ENCODE results near the gene LBHD2. TPM values are rescaled to one million over a fixed set of nuclear protein-coding genes. Genes with fewer than 3 reads are reported as not detected.

The LBHD2 gene
- total and polyA plus RNA-seq, 10 donors: 0.52 to 0.55 TPM; not detected in 8

DNA sequence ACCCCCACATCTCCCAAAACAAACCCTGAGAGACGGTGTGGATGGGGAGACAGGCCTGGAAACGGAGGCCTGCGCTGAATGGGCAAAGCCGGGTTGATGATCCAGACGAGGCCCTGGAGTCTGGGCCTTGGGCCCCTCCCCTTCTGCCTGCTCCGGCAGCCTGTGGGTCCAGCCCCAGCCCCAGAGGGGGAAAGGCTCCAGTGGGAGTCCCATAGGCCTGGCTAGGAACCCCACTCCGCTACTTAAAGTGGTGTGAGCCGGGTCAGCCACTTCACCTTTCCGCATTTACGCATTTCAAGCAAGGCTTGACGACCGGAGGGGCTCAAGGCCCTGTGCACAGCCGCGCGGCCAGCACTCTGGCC is 38.6 kb downstream of the LBHD2 start:
- Histone ChIP-seq H3K27ac (peak overlapping the region; percentile 72 to 99 (median 94)), H3K27me3 (replicated peaks in 1 of 7) (peaks cover 0 to 40% (median 18%) of the 10 kb centered on the region in 7 donors), H3K4me1 (peaks cover 39 to 96% (median 83%) of the 10 kb centered on the region in 6 donors), H3K36me3 (peaks cover 0 to 19% (median 2%) of the 10 kb centered on the region in 6 donors), H3K4me3 (peak overlapping the region; percentile 48 to 77 (median 64)), H3K9me3 (no peaks in the 10 kb centered on the region)
- intact Hi-C loops (cut with DNase I; ENCODE audit: low total_unique reads): no loop called here
- WGBS, 5 donors: 6 to 11% (median 7%) methylated on average over 13 to 15 of the region's 15 CpGs
- TF ChIP-seq POLR2A (IDR thresholded peaks at IDR 0.05) (no peak), POLR2AphosphoS5 (IDR thresholded peaks at IDR 0.05) (no peak)
- TF ChIP-seq, protein P1, sequence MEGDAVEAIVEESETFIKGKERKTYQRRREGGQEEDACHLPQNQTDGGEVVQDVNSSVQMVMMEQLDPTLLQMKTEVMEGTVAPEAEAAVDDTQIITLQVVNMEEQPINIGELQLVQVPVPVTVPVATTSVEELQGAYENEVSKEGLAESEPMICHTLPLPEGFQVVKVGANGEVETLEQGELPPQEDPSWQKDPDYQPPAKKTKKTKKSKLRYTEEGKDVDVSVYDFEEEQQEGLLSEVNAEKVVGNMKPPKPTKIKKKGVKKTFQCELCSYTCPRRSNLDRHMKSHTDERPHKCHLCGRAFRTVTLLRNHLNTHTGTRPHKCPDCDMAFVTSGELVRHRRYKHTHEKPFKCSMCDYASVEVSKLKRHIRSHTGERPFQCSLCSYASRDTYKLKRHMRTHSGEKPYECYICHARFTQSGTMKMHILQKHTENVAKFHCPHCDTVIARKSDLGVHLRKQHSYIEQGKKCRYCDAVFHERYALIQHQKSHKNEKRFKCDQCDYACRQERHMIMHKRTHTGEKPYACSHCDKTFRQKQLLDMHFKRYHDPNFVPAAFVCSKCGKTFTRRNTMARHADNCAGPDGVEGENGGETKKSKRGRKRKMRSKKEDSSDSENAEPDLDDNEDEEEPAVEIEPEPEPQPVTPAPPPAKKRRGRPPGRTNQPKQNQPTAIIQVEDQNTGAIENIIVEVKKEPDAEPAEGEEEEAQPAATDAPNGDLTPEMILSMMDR (IDR thresholded peaks at IDR 0.05 in 8 of 11, conservative IDR thresholded peaks at IDR 0.05 in 3 of 11): no peak
- DNase-seq: no peak

- peak within 1 kb of the TSS; percentile 72 to 99 (median 94) for H3K27ac ChIP-seq
- peak within 1 kb of the TSS; percentile 48 to 77 (median 64) for H3K4me3 ChIP-seq
- WGBS, 5 donors: 0 to 2% (median 1%) methylated on average over 5 to 74 of the region's 74 CpGs
- H3K4me1 ChIP-seq: peaks cover 38 to 96% (median 83%) of the 10 kb centered on the region in 6 donors
- DNase-seq: peak; percentile 92
- intact Hi-C loops (cut with DNase I; ENCODE audit: low total_unique reads): no loop called here
- H3K36me3 ChIP-seq: peaks cover 0 to 24% (median 2%) of the 10 kb centered on the region in 6 donors
- TF ChIP-seq POLR2A (IDR thresholded peaks at IDR 0.05): peak in 1 of 3 donors; percentile 79
- TF ChIP-seq, protein P1 (IDR thresholded peaks at IDR 0.05 in 8 of 11, conservative IDR thresholded peaks at IDR 0.05 in 3 of 11): no peak
- peak; percentile 68 to 88 (median 79) for TF ChIP-seq POLR2AphosphoS5 (IDR thresholded peaks at IDR 0.05)
- H3K9me3 ChIP-seq: no peaks in the 10 kb centered on the region
- H3K27me3 ChIP-seq (replicated peaks in 1 of 7): peaks cover 0 to 40% (median 18%) of the 10 kb centered on the region in 7 donors
These were observed 39.1 kb downstream of the LBHD2 start, which contains the start of gene TNFAIP2 for GRCh38 chr14:103122947-103123633. TSS of gene TNFAIP2 (plus strand) at chr14:103123461. CDS start at chr14:103126458, 2,997 bp downstream.

GRCh38 chr14:103123634-103124500 is 39.9 kb downstream of the LBHD2 start:
- H3K4me3 ChIP-seq: peak overlapping the region; percentile 48 to 77 (median 64)
- H3K27ac ChIP-seq: peak overlapping the region; percentile 72 to 99 (median 94)
- H3K36me3 ChIP-seq: peaks cover 0 to 32% (median 2%) of the 10 kb centered on the region in 6 donors
- WGBS, 5 donors: 12 to 27% (median 14%) methylated on average over 21 to 48 of the region's 48 CpGs
- no peaks in the 10 kb centered on the region for H3K9me3 ChIP-seq
- peak; percentile 91 for DNase-seq
- peaks cover 39 to 96% (median 83%) of the 10 kb centered on the region in 6 donors for H3K4me1 ChIP-seq
- peaks cover 0 to 40% (median 18%) of the 10 kb centered on the region in 7 donors for H3K27me3 ChIP-seq (replicated peaks in 1 of 7)
- no peak for TF ChIP-seq POLR2A (IDR thresholded peaks at IDR 0.05)
- TF ChIP-seq, protein P1 (IDR thresholded peaks at IDR 0.05 in 8 of 11, conservative IDR thresholded peaks at IDR 0.05 in 3 of 11): peak in 4 of 11 experiments; percentile 21 to 63 (median 44)
- peak in 1 of 3 donors; percentile 52 for TF ChIP-seq POLR2AphosphoS5 (IDR thresholded peaks at IDR 0.05)
- intact Hi-C loops (cut with DNase I; ENCODE audit: low total_unique reads): no loop called here
